HepG2 (cell line): Measurements from ENCODE around the gene GPR17. TPM values are rescaled to one million over a fixed set of nuclear protein-coding genes. Genes with fewer than 3 reads are reported as not detected.

Experiments used
- ATRX ChIP-seq: sonication (generic); formaldehyde crosslinking; IDR thresholded peaks from 2 replicates; pipeline ENCODE4 v1.4.0; 2020; ENCODE audit warnings: missing genetic modification reagents, borderline replicate concordance
- HBP1 ChIP-seq: IDR thresholded peaks from 2 replicates; pipeline ENCODE4 v1.6.1; 2016; ENCODE audit warnings: low read depth, control low read depth
- NR0B2 ChIP-seq: sonication (generic); formaldehyde crosslinking; IDR thresholded peaks from 2 replicates; pipeline ENCODE4 v1.4.0; 2020; ENCODE audit warnings: mild to moderate bottlenecking, missing genetic modification reagents
- NR1H2 ChIP-seq: sonication (generic); formaldehyde crosslinking; IDR thresholded peaks from 2 replicates; pipeline ENCODE4 v1.8.1; 2022; ENCODE audit warnings: low read depth, missing genetic modification reagents, borderline replicate concordance
- RFX5 ChIP-seq: IDR thresholded peaks from 2 replicates; pipeline ENCODE4 v1.6.1; 2011; ENCODE audit warnings: low read depth, low read length, improper control_type of control experiment
- RFXAP ChIP-seq: sonication (generic); formaldehyde crosslinking; IDR thresholded peaks from 2 replicates; pipeline ENCODE4 v1.4.0; 2020; ENCODE audit warnings: missing genetic modification reagents, borderline replicate concordance
- SP4 ChIP-seq: sonication (generic); formaldehyde crosslinking; IDR thresholded peaks from 2 replicates; pipeline ENCODE4 v1.8.1; 2023; ENCODE audit warnings: mild to moderate bottlenecking, missing genetic modification reagents
- TIGD3 ChIP-seq: sonication (generic); formaldehyde crosslinking; IDR thresholded peaks from 2 replicates; pipeline ENCODE4 v1.5.1; 2020; ENCODE audit warnings: mild to moderate bottlenecking, missing genetic modification reagents, borderline replicate concordance
- ZNF10 ChIP-seq: sonication (generic); formaldehyde crosslinking; IDR thresholded peaks from 2 replicates; pipeline ENCODE4 v1.4.0; 2020; ENCODE audit warnings: mild to moderate bottlenecking, low read depth, missing genetic modification reagents, borderline replicate concordance
- ZNF142 ChIP-seq: sonication (generic); formaldehyde crosslinking; IDR thresholded peaks from 2 replicates; pipeline ENCODE4 v1.4.0; 2020; ENCODE audit warnings: missing genetic modification reagents
- ZNF256 ChIP-seq: sonication (generic); formaldehyde crosslinking; conservative IDR thresholded peaks from 2 replicates; pipeline ENCODE4 v1.4.0; 2020; ENCODE audit warnings: missing genetic modification reagents
- ZNF275 ChIP-seq: sonication (generic); formaldehyde crosslinking; IDR thresholded peaks from 2 replicates; pipeline ENCODE4 v1.8.0; 2022; ENCODE audit warnings: missing genetic modification reagents, mild to moderate bottlenecking, inconsistent platforms, borderline replicate concordance
- ZNF776 ChIP-seq: sonication (generic); formaldehyde crosslinking; IDR thresholded peaks from 2 replicates; pipeline ENCODE4 v1.4.0; 2020; ENCODE audit warnings: mild to moderate bottlenecking, missing genetic modification reagents
- ZNF800 ChIP-seq: sonication (generic); formaldehyde crosslinking; IDR thresholded peaks from 2 replicates; pipeline ENCODE4 v1.4.0; 2020; ENCODE audit warnings: missing genetic modification reagents
- ZNF83 ChIP-seq: sonication (generic); formaldehyde crosslinking; IDR thresholded peaks from 2 replicates; pipeline ENCODE4 v1.4.0; 2020; ENCODE audit warnings: missing genetic modification reagents, mild to moderate bottlenecking, borderline replicate concordance
- polyA plus RNA-seq, 8 experiments: library from polyadenylated mRNA; depleted of rRNA in 3 of 8; stranded (reverse) in 7 of 8; unstranded in 1 of 8; fragments of >200 nt; fragmentation: Illumina TruSeq in 4 of 8; extraction: Trizol in 4 of 8; gene quantifications; 2 replicates each; pipeline versions ENCODE4 v1.2.1 to v1.2.3, GENCODE V29; 2011 to 2016; ENCODE audit warnings: low read depth in 4 of 8, missing spikeins in 1 of 8, mixed read lengths in 1 of 8; ENCODE audit not compliant: insufficient read depth in 1 of 8
- total RNA-seq, 5 experiments: library from RNA; depleted of rRNA; stranded (reverse); fragments of >200 nt; fragmentation: Illumina TruSeq; extraction: Trizol; gene quantifications; 2 replicates each; pipeline ENCODE4 v1.2.3, GENCODE V29; 2016; ENCODE audit warnings: low read depth in 1 of 5

Gene GPR17
- total and polyA plus RNA-seq, 2 of the 13 experiments (the other 11 are each of a cell fraction or from before 2014, with no cell fraction given): not detected

GRCh38 chr2:127701651-127702394 lies 55.9 kb downstream of the GPR17 start (continued):
- TF ChIP-seq HBP1 (CRISPR knock-in tag) (no peak), ZNF256 (0 out of 2 replicates have a peak, but pooled peaks have one; percentile 86), TIGD3 (0 out of 2 replicates have a peak, but pooled peaks have one; percentile 76), ZNF800 (peak; percentile 97), ZNF10 (CRISPR knock-in tag) (no peak), ZNF83 (peak; percentile 30; the same call in 1 of the 2 replicates), SP4 (CRISPR knock-in tag) (peak; percentile 61; the same call in 1 of the 2 replicates), NR1H2 (CRISPR knock-in tag) (no peak), ATRX (CRISPR knock-in tag) (no peak), NR0B2 (CRISPR knock-in tag) (peak; percentile 66; the same call in 1 of the 2 replicates), RFXAP (no peak), ZNF275 (CRISPR knock-in tag) (peak; percentile 60; the same call in 1 of the 2 replicates), ZNF776 (no peak; the same call in 1 of the 2 replicates), RFX5 (no peak; the same call in 1 of the 2 replicates), ZNF142 (CRISPR knock-in tag) (peak; percentile 72)
